ENCODE results near the gene RNF214.

- no peak for TF ChIP-seq NFIC (IDR thresholded peaks at IDR 0.05; ENCODE audit: low read length)
- TF ChIP-seq CERS6 (CRISPR knock-in tag; IDR thresholded peaks at IDR 0.05): no peak
- no peak for TF ChIP-seq ZBTB7B (CRISPR knock-in tag; IDR thresholded peaks at IDR 0.05)
- no peak for TF ChIP-seq SP1 (IDR thresholded peaks at IDR 0.05)
- TF ChIP-seq SP1 (CRISPR knock-in tag; IDR thresholded peaks at IDR 0.05): no peak
- no peak for TF ChIP-seq JUND (CRISPR knock-in tag; IDR thresholded peaks at IDR 0.05)
- no peak for TF ChIP-seq ZNF3 (CRISPR knock-in tag; IDR thresholded peaks at IDR 0.05)
- no peak for TF ChIP-seq ZNF619 (CRISPR knock-in tag; IDR thresholded peaks at IDR 0.05)
Observed at GRCh38 chr11:117189191-117189940, 43.1 kb upstream of the RNF214 start.

All from HepG2 (cell line).